Right ventricle myocardium superior (tissue), 1 donor: ENCODE data around the gene TOR1AIP1. TPM values are rescaled to one million over a fixed set of nuclear protein-coding genes. Genes with fewer than 3 reads are reported as not detected.

Source experiments
- ATAC-seq: fragments of 200-7000 bp; cut with Tn5 transposase; one replicate; pipeline ENCODE4 v1.9.1; 2020; ENCODE audit warnings: mild to moderate bottlenecking; ENCODE audit not compliant: poor library complexity
- DNase-seq: peaks from one replicate; pipeline ENCODE4 v3.0.0-alpha.2; 2020
- intact Hi-C: fragments of 100-400 bp; cut with DNase I; formaldehyde crosslinking; loops from one replicate; pipeline ENCODE4 v1.11.2; 2022
- total RNA-seq: library from RNA; stranded (reverse); fragmentation: NEBNext Ultra II Directional; extraction: Animal tissue kit (Norgen Biotek cat#: 25700); gene quantifications from one replicate; pipeline ENCODE4 v1.2.1, GENCODE V29; 2021
- donor health status: DM: no; HTN: yes; CAD: no; lungs with severe emphysema.

Gene TOR1AIP1
- total RNA-seq, 1 donor from 2014 or later, result 35.3 TPM

DNA sequence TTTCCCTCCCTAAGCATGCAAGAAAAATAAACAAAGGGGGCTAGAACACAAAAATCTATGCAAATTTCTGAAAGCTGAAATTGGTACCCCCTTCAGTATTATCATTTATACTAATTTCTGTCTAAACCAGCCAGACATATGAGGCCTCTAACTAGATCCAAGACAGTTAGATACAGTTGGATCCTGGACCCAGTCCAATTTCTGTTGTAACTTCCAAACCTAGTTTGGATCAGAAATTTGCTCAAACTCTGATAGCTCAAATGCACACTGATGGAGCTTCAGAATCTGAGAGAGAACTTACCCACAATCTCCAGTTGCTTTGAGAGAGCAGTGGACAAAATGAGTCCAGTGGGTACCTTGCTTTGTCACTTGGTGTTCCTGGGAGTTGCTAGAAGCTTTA is 84.5 kb downstream of the TOR1AIP1 start:
- DNase-seq (no peak), ATAC-seq (no peak)
- intact Hi-C loops, result no loop called here

GRCh38 chr1:179968284-179968993 is 86.4 kb downstream of the TOR1AIP1 start:
- ATAC-seq (no peak), DNase-seq (no peak)
- intact Hi-C loops, result no loop called here

GRCh38 chr1:179968994-179969919 is 87.2 kb downstream of the TOR1AIP1 start:
- no peak for DNase-seq
- intact Hi-C loops, result no loop called here

More at GRCh38 chr1:179968994-179969919, 87.2 kb downstream of the TOR1AIP1 start:
- ATAC-seq, result peak; percentile 68

Other genes with a start within 250 kb of the TOR1AIP1 start
- 0.22 TPM for gene FAM163A, start 139.0 kb upstream of the TOR1AIP1 start, total RNA-seq
- 42.8 TPM for gene TOR1AIP2, start 4.5 kb upstream of the TOR1AIP1 start, total RNA-seq
- 27.2 TPM for gene CEP350, start 72.5 kb downstream of the TOR1AIP1 start, total RNA-seq